HG03103 (cell line): ENCODE measurements around the gene PPM1H.
"Not testable (repeated sequence)": the region's sequence is repeated elsewhere in the genome, so short reads cannot be mapped to it uniquely, and the experiment has no call there.

ENCODE experiments used
- ATAC-seq: cut with Tn5 transposase; IDR thresholded peaks from one replicate; pipeline ENCODE4 v1.9.1; 2021; ENCODE audit warnings: low read depth; ENCODE audit not compliant: unreplicated experiment

Gene PPM1H, protein sequence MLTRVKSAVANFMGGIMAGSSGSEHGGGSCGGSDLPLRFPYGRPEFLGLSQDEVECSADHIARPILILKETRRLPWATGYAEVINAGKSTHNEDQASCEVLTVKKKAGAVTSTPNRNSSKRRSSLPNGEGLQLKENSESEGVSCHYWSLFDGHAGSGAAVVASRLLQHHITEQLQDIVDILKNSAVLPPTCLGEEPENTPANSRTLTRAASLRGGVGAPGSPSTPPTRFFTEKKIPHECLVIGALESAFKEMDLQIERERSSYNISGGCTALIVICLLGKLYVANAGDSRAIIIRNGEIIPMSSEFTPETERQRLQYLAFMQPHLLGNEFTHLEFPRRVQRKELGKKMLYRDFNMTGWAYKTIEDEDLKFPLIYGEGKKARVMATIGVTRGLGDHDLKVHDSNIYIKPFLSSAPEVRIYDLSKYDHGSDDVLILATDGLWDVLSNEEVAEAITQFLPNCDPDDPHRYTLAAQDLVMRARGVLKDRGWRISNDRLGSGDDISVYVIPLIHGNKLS

DNA sequence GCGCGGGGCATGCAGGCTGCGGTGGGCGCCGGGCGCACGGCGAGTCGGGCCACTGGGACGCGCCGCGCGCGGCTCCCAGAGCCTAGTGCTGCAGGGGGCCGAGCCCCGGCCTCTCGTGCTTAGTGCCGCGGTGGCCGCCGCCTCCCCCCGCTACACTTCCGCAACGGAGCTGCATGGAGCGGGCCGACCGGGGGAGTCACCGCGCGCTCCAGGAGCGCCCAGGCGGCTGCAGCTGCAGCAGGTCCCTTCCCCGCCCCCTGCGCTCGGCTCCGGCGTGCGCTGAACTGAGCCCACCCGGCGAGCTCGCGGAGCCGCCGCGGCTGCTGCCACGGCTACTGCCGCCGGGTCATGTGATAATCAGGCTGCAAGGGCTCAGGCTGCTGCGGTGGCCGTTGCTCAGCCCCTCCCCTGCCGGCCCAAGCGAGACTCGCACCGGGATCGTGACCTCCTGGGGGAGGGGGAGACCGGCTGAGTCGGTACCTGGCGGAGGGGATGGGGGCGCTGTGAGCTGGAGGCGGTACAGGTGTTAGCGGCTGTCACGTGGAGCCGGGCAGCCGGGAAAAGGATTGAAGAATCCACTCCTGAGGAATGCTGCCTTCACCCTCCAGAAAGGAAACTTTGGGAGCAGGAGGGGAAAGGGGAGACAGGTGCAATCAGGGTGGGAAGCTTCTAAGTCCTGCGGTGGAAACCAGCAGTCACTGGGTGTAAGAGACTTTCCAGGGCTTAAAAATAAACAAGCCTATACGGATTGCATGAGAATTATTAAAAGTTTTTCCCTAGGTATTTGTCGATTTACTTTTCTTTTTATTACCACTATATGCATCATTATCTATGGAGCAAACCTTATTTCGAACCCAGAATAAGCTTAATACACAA lies at the start of gene PPM1H:
Gene PPM1H (minus strand): TSS at position 352 of the 876 bp plus-strand sequence. CDS start 414 bp downstream, outside the sequence.
- peak; percentile 72 for ATAC-seq

DNA sequence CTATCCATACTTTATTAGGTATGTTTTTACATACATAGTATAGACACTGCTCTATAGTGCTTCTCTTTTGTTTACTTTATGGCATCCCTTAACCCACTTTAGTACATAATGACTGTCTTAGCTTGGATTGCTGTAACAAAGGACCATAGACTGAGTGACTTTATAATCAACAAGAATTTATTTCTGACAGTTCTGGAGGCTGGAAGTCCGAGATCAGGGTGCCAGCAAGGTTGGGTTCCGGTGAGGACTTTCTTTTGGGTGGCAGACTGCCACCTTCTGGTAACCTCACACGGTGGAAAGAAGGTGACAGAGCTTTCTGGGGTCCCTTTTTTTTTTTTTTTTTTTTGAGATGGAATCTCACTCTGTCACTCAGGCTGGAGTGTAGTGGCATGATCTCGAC lies 48.6 kb upstream of the PPM1H start:
- no peak for ATAC-seq

DNA sequence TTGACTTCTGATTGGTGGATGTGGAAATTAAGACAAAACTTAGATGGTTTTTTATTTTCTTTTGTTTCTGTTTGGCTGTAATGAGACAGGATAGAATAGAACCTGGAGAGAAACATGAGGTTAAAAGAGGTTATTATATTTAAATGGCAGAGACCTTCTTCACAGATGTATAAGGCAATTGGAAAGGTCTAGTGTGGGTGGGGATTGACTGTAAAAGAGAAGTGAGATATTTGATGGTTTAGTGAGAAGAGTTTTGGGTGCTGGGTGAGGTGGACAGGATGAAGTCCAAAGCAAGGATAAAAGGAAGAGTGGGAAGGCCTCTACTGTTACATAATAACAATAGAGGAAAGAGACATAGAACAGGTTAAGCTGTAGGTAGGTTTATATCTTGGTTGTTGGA lies 43.8 kb upstream of the PPM1H start:
- ATAC-seq: no peak

DNA sequence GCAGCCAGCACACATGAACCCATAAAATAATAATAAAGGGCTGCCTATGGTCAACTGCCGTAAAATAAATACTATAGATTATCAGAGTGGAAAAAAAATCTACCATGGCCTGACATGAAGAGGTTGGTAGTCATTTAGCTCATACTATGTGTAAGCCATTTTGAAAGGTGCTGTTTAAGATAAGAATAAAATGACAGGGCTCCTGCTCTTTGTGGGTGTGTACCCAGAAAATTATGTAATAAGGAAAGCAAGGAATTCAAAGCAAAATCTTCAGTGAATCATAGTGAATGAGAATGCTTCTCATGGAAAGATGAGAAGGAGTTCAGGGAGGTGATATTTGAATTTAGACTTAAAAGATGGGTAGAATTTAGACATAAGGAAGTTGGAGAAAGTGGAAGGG lies 42.9 kb upstream of the PPM1H start:
- no peak for ATAC-seq

DNA sequence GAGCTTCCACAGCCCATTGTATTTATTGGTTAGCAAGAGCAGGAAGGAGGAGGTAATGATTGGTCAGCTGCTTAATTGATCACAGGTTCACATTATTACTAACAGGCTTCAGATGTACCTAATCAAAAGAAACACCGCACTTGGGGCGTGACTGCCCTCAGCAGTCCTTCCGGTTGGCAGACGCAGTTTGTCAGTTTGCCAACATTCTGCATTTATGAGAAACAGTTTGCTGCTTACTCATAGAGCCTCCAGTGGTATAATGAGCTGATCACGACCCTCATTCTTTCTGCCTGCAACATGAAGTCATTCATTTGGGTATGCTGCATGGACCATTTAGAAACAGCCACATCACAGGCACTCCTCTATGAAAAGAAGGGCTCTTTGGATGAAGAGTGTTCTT lies 42.5 kb upstream of the PPM1H start:
- ATAC-seq: no peak

DNA sequence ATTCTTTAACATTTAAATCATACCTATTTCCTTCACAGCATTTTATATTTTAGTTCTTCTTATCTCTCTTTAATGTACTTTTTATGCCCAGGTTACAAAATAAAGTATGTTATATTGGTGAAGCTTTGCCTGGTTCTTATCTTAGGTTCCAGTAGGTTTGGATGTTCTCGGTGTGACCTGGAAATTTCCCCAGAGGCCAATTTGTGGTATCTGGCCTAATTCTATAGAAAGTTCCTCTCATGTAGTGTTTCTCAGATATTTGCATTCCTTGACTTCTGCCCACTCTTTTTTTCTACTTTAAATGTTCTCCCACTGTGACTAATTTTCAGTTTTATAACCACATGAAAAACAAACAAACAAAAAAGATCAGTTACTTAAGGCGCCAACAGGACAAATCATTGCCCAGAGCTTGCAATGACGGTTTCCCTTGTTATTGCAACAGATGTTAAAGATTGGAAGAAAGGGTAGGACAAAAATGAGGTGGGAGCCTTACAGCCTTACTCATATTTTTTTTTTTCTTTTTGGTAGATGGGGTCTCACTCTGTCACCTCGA lies 41.2 kb upstream of the PPM1H start:
- ATAC-seq: no peak

DNA sequence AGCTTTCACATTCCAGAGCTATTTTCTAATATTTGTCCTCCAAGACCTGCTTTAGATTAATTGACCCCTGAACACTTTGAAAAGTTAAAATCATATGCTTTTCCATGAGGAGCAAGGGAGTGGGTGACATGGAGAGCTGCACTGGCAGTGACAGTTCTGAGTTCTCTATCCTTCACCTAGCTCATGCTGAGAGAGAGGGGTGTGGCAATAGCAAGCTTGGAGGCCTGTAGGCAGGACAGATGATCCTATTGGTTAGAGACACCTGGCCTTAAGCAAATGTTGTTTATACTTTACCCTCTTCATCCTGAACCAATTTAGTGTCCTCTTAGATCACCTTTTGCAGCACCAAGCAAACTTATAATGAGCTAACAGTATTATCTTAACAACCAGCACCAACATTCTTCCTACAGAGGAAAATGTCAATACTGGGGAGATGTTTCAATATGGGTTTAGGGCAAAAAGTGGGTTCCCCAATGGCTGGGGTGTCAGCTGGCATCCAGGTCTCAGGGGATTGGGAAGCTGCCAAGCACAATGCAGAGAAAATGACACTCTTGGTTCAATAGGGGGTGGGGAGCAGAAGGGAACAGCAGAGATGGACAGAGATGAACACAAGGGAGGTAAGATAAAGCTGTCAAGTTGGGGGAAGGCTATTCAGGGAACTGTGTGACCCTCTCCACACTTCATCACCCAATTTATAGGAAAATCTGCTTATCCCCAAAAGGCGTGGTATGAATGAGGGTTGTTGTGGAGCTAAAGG lies 37.0 kb upstream of the PPM1H start:
- no peak for ATAC-seq

DNA sequence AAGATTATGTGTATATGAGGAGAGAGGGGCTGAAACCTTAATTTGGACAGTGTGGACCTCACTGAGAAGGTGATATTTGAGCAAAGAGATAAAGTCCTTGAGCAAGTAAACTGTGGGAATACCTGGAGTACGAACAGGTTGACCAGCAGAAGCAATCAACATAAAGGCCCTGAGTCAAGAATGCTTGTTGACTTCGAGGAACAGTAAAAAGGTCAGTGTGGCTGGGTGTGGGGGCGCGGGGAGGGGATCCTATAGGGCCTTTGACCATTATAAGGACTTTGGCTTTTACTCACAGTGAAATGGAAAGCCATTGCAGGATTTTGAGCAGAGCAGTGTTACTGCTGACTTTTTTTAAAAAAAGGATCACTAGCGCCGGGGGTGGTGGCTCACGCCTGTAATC lies 34.7 kb upstream of the PPM1H start:
- no peak for ATAC-seq

DNA sequence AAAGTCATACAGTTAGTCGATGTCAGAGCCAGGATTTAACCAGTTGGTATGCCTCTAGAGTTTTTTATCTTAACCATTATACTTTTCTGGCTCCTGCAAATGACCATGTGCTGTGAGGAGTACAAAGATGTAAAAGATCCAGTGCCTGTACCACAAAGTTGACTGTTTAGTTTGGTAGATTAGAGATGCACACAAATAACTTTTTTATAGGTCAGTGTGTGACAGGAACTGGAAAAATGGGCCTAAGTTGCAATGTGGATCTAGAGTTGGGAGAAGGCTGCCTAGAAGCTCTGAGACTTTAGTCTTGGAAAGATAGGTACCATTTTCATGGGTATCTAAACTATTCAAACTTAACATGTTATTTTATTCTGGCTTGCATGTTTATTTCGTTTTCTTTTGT lies 32.8 kb upstream of the PPM1H start:
- ATAC-seq: no peak

DNA sequence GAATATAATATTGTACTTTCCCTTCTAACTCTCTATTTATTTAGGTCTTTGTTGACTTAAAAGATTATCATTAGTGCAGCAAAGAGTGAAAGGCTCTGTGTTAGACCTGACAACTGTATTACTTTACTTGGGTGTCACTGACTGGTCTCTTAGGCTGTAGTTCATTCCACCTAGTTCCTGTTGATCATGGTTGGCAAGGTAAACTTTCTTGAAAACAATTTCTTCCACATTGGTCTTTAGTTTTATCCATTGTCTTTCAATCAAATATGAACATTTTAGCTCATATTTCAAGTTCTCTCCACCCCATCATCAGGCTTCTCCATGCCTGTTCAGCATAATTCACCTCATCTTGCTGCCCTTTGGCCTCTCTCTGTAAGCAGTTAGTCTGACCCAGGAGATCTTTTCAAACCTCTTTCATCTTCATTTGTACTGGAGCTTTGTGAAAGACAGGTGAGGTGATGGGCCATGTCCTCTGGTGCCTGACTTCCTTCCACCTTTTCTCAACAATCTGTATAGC lies 32.1 kb upstream of the PPM1H start:
- ATAC-seq: no peak

DNA sequence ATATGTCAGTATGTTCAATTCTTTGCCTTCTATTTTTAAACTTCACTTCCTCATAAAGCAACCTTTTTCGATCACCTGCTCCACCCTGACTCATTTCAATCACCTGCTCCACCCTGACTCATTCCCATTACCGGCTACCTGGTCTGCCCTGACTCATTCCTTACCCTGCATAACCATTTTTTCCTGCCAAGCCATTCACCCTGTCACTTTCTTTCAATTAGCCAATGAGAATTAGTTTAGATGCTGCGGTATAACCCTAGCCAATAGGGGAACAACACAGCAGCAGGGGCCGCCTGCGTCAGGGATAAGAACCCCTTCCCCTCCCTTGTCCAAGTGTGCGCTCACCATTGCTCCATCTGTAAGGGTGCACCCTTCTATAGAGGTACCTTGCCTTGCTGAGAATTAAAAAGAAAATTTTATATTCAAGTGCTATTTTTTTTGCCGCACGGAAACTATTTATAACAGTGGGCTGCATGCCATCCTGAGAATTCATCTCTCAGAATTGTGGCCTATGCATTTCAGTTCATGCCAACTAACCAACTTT lies 31.6 kb upstream of the PPM1H start:
- not testable (repeated sequence) for ATAC-seq

DNA sequence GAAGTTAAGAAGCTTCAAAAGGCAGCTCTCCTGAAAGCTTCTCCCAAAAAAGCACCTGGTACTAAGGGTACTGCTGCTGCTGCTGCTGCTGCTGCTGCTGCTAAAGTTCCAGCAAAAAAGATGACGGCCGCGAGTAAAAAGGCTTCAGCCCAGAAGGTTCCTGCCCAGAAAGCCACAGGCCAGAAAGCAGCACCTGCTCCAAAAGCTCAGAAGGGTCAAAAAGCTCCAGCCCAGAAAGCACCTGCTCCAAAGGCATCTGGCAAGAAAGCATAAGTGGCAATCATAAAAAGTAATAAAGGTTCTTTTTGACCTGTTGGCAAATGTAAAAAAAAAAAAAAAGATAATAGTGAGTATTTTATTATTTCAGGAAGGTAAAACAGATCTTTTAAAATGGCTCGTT lies 30.8 kb upstream of the PPM1H start:
- not testable (repeated sequence) for ATAC-seq

DNA sequence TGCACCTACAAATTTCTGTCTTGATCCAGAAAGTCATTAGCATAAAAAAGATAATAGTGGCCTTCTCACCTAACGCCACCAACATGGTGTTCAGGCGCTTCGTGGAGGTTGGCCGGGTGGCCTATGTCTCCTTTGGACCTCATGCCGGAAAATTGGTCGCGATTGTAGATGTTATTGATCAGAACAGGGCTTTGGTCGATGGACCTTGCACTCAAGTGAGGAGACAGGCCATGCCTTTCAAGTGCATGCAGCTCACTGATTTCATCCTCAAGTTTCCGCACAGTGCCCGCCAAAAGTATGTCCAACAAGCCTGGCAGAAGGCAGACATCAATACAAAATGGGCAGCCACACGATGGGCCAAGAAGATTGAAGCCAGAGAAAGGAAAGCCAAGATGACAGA lies 30.3 kb upstream of the PPM1H start:
- ATAC-seq: not testable (repeated sequence)

DNA sequence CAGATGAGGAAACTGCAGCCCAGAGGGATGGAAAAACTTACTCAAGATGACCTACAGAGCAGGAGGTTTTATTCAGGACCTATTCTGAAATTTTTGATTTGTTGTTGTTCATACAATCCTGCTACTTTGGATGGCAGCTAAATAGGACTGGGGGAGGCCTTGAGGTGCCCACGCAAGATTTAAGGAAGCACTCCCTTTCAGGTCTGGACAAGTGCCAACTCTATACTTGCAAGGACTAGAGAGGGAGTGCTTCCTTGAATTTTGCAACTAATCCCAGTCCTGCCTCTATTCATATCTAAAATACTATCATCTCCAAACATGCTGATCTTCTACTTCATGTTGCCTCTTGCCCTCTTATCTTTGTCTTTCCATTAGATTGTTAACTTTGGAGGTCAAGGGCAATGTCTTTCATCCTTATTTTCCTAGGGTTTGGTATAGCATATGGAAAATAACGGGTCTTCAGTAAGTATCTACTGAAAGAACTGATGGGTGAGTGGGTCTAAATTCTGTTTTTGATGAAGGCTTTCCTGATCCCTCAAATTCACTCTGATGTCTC lies 28.6 kb upstream of the PPM1H start:
- ATAC-seq: no peak

DNA sequence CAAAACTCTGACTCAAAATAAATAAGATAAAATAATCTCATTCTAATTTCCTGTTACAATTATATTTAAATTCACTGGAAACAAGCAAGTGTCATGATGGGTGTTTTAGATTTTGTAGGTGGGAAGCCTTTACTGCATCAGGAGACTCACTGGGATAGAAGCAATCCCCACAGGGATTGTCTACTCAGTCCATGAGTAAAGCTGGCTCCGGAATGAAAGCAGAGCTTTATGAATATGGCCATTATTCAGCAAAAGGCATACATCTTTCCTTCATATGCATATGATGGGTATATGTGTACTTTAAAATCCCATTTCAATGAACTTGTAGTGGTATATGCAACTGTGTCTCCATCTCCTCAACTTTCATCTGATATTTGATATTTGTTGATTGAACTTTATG lies 25.4 kb upstream of the PPM1H start:
- no peak for ATAC-seq

DNA sequence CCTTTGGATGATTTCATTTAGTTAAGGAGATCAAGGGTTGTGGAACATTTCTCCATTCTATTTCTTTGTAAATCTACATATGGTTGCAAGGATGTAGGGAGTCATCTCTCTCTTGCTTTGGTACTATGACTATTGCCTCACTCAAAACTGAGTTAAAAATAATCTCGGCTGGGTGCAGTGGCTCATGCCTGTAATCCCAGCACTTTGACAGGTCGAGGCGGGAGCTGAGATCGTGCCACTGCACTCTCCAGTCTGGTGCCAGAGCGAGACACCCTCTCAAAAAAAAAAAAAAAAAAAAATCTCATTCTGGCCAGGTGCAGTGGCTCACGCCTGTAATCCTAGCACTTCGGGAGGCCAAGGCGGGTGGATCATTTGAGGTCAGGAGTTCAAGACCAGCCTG lies 24.8 kb upstream of the PPM1H start:
- no peak for ATAC-seq

DNA sequence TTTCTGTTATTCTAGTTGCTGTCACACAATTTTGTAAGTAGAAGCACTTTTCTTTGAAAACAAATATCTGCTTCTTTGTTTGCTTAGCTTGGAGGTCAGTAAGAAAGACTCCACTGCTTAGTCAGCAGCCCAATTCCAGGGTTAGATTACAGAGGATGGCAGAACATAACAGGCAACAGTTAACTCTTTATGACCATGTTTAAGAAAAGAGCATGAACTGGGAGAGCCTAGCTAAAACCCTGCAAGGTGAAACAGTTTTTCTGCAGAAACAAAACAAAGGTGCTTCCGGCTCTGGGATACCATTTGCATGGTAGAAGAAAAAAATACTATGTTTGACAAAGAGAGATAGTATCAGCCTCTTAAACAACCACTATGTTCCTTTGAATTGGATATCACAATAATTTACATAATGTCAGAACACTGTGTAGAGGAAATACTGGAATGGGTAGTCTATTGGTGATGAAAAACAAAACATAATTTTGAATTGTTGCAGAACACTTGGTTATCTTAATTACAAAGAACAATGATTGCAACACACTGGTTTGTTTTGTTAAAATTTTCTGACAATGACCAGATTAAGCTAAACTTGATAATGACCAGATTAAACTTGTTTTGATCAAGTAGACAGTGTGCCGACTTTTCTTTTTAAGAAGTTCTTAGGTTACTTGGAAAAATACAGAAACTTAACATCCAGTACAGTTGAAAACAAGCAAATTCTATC lies 22.4 kb upstream of the PPM1H start:
- ATAC-seq: no peak

DNA sequence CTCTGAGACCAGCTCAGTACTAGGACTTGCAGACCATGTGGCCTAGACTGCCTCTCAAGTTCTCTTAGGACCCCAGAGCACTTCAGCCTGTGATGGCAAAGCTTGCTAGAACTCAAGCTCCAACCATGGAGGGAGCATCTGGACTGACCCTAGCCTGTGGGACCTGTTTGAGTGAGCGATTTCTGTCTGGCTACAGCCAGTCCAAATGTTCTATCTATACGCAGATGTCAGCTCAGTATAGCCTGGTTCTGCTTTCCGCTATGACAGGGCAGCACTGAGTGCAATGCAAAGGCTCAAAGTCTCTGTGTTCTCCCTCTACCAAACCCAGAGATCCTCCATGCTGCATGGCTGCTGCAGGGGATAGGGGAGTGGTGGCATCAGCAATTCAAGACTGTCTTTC lies 20.7 kb upstream of the PPM1H start:
- ATAC-seq: no peak

DNA sequence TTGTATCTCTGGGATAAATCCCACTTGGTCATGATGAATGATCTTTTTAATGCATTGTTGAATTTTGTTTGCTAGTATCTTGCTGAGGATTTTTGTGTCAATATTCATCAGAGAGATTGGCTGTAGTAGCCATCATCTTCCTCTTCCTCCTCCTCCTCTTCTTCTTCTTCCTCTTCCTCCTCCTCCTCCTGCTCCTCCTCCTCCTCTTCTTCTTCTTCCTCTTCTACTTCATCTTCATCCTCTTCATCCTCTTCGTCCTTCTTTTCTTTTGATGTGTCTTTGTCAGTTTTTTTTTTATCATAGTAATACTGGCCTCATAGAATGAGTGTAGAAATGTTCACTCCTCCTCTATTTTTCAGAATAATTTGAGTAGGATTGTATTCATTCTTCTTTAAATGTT lies 15.4 kb upstream of the PPM1H start:
- ATAC-seq: no peak
